Kidney epithelial cell (primary cell): ENCODE measurements around the gene PYDC1. TPM values are rescaled to one million over a fixed set of nuclear protein-coding genes. Genes with fewer than 3 reads are reported as not detected.
"Not testable (repeated sequence)": the region's sequence is repeated elsewhere in the genome, so short reads cannot be mapped to it uniquely, and the experiment has no call there.

ENCODE experiments used
- DNase-seq: peaks from one replicate; pipeline ENCODE4 v3.0.0-alpha.2; 2010; ENCODE audit warnings: low read depth
- H3K27me3 ChIP-seq: 2 replicates; pipeline ENCODE4 v1.6.0; 2011; ENCODE audit warnings: low read length; ENCODE audit not compliant: control insufficient read depth, insufficient read depth
- H3K36me3 ChIP-seq: 2 replicates; pipeline ENCODE4 v1.5.1; 2011; ENCODE audit warnings: low read length; ENCODE audit not compliant: control insufficient read depth, insufficient read depth
- H3K4me3 ChIP-seq: 2 replicates; pipeline ENCODE4 v1.5.1; 2011; ENCODE audit warnings: low read depth, mild to moderate bottlenecking, control low read depth, low read length
- total RNA-seq: library from RNA; depleted of rRNA; stranded (reverse); fragments of >200 nt; gene quantifications from 2 replicates; pipeline ENCODE4 v1.2.3, GENCODE V29; 2015
- TF ChIP-seq, protein P1 (sequence below): IDR thresholded peaks from 2 replicates; pipeline ENCODE4 v1.5.1; 2011; ENCODE audit warnings: mild to moderate bottlenecking, moderate library complexity, low read length, control low read depth, inconsistent platforms; ENCODE audit not compliant: insufficient read depth, poor library complexity, severe bottlenecking

PYDC1 gene
- total RNA-seq, 1 donor from 2014 or later: not detected

DNA sequence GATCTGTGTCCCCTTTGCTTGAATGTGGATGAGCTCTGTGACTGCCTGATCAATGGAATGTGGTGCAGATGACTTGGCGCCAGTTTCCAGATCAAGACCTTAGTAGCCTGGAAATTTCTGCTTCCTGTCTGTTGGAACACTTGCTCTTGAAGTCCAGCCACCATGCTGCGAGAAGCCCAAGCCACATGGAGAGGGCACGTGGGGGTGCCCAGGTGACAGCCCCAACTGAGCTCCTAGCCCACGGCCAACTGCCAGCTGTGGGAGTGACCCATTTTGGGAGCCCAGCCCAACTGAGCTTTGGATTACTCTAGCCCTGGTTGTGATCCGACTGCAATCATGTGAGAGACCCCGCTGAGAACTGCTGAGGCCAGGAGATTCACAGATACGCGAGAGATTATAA, 39.5 kb upstream of the PYDC1 start:
- DNase-seq: no peak
- Histone ChIP-seq H3K36me3 (no peaks in the 10 kb centered on the region), H3K27me3 (no peaks in the 10 kb centered on the region), H3K4me3 (no peak overlapping the region)
- TF ChIP-seq, protein P1, sequence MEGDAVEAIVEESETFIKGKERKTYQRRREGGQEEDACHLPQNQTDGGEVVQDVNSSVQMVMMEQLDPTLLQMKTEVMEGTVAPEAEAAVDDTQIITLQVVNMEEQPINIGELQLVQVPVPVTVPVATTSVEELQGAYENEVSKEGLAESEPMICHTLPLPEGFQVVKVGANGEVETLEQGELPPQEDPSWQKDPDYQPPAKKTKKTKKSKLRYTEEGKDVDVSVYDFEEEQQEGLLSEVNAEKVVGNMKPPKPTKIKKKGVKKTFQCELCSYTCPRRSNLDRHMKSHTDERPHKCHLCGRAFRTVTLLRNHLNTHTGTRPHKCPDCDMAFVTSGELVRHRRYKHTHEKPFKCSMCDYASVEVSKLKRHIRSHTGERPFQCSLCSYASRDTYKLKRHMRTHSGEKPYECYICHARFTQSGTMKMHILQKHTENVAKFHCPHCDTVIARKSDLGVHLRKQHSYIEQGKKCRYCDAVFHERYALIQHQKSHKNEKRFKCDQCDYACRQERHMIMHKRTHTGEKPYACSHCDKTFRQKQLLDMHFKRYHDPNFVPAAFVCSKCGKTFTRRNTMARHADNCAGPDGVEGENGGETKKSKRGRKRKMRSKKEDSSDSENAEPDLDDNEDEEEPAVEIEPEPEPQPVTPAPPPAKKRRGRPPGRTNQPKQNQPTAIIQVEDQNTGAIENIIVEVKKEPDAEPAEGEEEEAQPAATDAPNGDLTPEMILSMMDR: no peak

DNA sequence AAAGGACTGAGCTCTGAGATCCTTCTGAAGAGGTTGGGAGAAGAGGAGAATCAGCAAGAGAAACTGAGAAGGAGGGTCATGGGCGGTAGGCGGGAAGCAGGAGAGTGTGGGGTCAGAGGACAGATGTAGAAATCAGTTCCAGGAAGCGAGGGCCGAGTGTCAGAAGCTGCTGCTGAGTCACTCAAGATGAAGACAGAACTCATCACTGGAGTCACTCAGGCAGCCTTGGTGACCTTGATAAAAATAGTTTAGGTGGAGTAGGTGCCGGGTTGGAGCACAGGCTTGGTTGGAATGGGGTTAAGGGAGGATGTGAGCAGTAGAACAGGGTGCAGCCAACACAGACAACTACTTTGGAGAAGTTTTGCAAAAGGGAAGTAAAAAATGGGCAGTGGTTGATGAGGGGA, 36.7 kb upstream of the PYDC1 start:
- H3K27me3 ChIP-seq: no peaks in the 10 kb centered on the region
- no peak overlapping the region for H3K4me3 ChIP-seq
- no peak for DNase-seq
- H3K36me3 ChIP-seq: no peaks in the 10 kb centered on the region
- TF ChIP-seq, protein P1: no peak

DNA sequence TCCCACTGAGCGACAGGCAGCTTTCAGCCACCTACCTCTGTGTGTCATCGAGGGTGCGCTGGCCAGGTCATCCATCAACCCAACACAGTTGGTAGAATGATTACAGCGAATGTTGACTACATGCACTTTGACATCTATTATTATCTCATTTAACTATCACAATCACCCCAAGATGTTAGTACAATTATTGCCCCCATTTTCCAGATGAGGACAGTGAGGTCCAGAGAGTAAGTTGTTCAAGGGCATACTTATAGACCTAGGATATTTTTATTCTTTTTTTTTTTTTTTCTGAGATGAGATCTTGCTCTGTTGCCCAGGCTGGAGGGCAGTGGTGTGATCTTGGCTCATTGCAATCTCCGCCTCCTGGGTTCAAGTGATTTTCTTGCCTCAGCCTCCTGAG, 34.5 kb upstream of the PYDC1 start:
- no peak overlapping the region for H3K4me3 ChIP-seq

DNA sequence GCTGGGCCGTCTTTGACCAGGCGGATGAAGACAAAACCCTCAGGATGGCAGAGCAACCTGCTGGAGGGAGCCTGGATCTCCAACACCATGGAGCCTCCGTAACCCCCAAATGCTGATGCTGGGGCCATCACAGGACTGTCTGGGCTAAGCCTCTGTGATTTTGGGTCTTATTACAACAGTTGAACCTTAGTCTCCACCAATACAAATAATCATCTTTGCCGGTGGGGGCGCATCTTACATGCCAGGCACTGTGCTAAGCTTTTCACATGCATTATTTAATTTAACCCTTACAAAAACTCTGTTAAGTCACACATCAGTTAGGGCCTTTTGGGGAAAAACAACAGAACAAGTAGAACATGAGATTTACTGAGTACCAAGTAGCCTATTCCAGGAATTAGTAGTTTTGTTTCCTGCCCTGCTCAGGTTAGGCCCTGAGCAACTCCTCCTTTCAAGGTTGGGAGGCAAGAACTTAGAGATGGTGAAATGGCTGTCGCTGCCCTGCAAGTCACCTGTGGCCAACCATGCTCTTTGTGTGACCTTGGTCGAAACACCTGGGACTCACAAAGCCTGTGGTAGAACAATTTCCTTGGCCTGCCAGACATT, 33.9 kb upstream of the PYDC1 start:
- TF ChIP-seq, protein P1: no peak
- DNase-seq: no peak
- H3K4me3 ChIP-seq: no peak overlapping the region
- H3K36me3 ChIP-seq: no peaks in the 10 kb centered on the region
- H3K27me3 ChIP-seq: no peaks in the 10 kb centered on the region

More for the DNA sequence above, 34.5 kb upstream of the PYDC1 start:
- Histone ChIP-seq H3K27me3 (no peaks in the 10 kb centered on the region), H3K36me3 (no peaks in the 10 kb centered on the region)
- TF ChIP-seq, protein P1: no peak
- DNase-seq: no peak

DNA sequence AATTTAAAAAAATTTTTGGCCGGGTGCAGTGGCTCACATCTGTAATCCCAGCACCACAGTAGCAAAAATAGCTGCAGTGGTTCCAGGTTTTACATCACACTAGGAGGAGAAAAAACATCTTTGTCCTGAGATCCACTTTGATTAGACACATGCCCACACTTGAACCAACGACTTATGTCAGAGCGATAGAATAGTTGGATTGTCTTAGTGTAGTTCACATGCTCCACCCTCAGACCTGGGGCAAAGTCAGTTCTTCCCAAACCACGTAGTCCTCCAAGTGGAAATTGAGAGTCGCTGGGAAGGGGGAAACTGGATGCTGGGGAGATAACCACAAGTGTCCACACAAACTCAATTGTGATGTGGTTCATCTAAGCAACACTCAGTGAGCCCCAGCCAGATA, 31.4 kb upstream of the PYDC1 start:
- H3K4me3 ChIP-seq: no peak overlapping the region
- no peak for DNase-seq
- H3K27me3 ChIP-seq: no peaks in the 10 kb centered on the region
- no peaks in the 10 kb centered on the region for H3K36me3 ChIP-seq
- TF ChIP-seq, protein P1: no peak

DNA sequence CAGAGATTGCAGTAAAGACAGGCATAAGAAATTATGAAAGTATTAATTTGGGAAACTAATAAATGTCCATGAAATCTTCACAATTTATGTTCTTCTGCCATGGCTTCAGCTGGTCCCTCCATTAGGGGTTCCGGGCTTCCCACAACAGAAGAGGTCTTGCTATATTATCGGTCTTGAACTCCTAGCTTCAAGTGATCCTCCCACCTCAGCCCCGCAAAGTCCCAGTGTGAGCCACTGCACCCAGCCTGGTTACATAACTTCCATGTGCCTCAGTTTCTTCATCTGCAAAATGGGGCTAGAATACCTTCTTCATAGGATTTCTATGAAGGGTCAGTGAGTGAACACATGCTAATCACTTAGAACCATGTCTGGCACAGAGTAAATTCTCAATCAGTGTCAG, 29.4 kb upstream of the PYDC1 start:
- DNase-seq: no peak
- Histone ChIP-seq H3K4me3 (no peak overlapping the region), H3K36me3 (no peaks in the 10 kb centered on the region), H3K27me3 (no peaks in the 10 kb centered on the region)
- TF ChIP-seq, protein P1: no peak

DNA sequence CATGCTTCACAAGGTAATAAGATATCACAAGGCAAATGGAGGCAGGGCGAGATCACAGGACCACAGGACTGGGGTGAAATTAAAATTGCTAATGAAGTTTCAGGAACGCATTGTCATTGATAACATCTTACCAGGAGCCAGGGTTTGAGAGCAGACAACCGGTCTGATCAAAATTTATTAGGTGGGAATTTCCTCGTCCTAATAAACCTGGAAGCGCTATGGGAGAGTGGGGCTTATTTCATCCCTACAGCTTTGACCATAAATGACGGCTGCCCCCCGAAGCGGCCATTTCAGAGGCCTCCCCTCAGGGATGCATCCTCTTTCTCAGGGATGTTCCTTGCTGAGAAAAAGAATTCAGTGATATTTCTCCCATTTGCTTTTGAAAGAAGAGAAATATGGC, 28.7 kb upstream of the PYDC1 start:
- H3K36me3 ChIP-seq, H3K27me3 ChIP-seq, H3K4me3 ChIP-seq, DNase-seq: not testable (repeated sequence)
